ENCODE results near the gene P2RY12. TPM values are rescaled to one million over a fixed set of nuclear protein-coding genes. Genes with fewer than 3 reads are reported as not detected.

Gene P2RY12
- total and polyA plus RNA-seq, 2 of the 4 experiments (the other 2 are of a cell fraction), result not detected

DNA sequence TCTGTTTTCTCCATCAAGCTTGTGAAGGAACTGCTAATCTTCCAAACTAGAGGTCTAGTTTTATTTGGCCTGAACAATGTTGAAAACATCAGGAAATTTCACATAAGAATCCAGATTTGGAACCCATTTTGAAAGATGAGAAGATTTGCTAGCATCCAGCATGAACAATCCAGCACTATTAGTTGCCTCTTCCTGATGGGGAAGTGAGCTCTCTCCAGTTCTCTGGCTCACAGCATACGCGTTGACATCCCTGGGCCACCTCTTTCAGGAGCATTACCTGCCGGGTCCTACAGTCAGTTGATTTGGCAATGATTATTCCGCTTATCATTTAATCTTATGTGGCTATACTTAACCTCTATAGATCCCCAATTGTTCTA, 78.8 kb downstream of the P2RY12 start:
- no peak overlapping the region for H2AFZ ChIP-seq (replicated peaks; ENCODE audit: low read length, poor library complexity)
- H3K4me1 ChIP-seq (ENCODE audit: control insufficient read depth, insufficient read depth, low read length), result peaks cover 13% of the 10 kb centered on the region
- H2AK9ac ChIP-seq (replicated peaks; ENCODE audit: low read depth, low read length, poor library complexity), result no peak overlapping the region
- 0 out of 2 replicates have a peak overlapping the region, but pooled peaks have one; percentile 46 for H4K5ac ChIP-seq (ENCODE audit: low read depth, low read length)
- no peaks in the 10 kb centered on the region for H3K9me3 ChIP-seq (ENCODE audit: control insufficient read depth, insufficient read depth, low read length)
- H2BK120ac ChIP-seq (ENCODE audit: low read depth, low read length), result peak overlapping the region; percentile 83
- H3K27ac ChIP-seq (ENCODE audit: insufficient read depth, low read length), result peak overlapping the region; percentile 44; the same call in 1 of the 2 replicates
- H3K14ac ChIP-seq (replicated peaks; ENCODE audit: low read depth, low read length), result no peak overlapping the region
- peak overlapping the region; percentile 79 for H2BK20ac ChIP-seq (ENCODE audit: low read depth, low read length)
- no CpG with 5 or more reads among the region's 4 CpGs for WGBS, 2 experiments (ENCODE audit: extremely low coverage in 2 of 2, insufficient read length in 1 of 2)
- H4K8ac ChIP-seq (ENCODE audit: low read depth in 2 of 2, low read length in 2 of 2), result peak overlapping the region; percentile 19 to 26; a peak in 2 of 4 replicates
- peaks cover 3% of the 10 kb centered on the region; the same call in 1 of the 2 replicates for H3K9me1 ChIP-seq (ENCODE audit: insufficient read depth, low read length)
- ChIA-PET CTCF (no interaction called here), POLR2A (ENCODE audit: unreplicated experiment) (no interaction called here)
- H3K4ac ChIP-seq (ENCODE audit: low read depth, low read length), result peak overlapping the region; percentile 62
- intact Hi-C loops (cut with micrococcal nuclease), result no loop called here
- no peaks in the 10 kb centered on the region for H3K36me3 ChIP-seq (ENCODE audit: control insufficient read depth, insufficient read depth, low read length)
- H3K4me3 ChIP-seq (ENCODE audit: insufficient read depth, low read depth, low read length), result no peak overlapping the region
- TF ChIP-seq MAZ (IDR thresholded peaks at IDR 0.05; ENCODE audit: borderline replicate concordance, low read depth, low read length), result no peak
- TF ChIP-seq, protein P1, sequence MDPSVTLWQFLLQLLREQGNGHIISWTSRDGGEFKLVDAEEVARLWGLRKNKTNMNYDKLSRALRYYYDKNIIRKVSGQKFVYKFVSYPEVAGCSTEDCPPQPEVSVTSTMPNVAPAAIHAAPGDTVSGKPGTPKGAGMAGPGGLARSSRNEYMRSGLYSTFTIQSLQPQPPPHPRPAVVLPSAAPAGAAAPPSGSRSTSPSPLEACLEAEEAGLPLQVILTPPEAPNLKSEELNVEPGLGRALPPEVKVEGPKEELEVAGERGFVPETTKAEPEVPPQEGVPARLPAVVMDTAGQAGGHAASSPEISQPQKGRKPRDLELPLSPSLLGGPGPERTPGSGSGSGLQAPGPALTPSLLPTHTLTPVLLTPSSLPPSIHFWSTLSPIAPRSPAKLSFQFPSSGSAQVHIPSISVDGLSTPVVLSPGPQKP (IDR thresholded peaks at IDR 0.05; ENCODE audit: borderline replicate concordance, low read depth, low read length), result no peak
- no peak overlapping the region for H3K9ac ChIP-seq (ENCODE audit: low read depth, low read length)
- BruUV-seq (replicated peaks), result no TSS peak
- H4K91ac ChIP-seq (ENCODE audit: insufficient read depth, low read depth, low read length), result peak overlapping the region; percentile 41; the same call in 1 of the 2 replicates
- no peaks in the 10 kb centered on the region for H3K27me3 ChIP-seq (ENCODE audit: control insufficient read depth, insufficient read depth, low read length)
- dilution Hi-C loops (cut with HindIII; ENCODE audit: low sequenced_read_pairs, unreplicated experiment), result no loop called here
- peak overlapping the region; percentile 1; the same call in 1 of the 2 replicates for H3K56ac ChIP-seq (ENCODE audit: extremely low read depth, insufficient read depth, low read length)
- DNase-seq (peak; percentile 41), ATAC-seq (ENCODE audit: low read depth) (no peak)
- H2BK5ac ChIP-seq (ENCODE audit: low read depth, low read length, poor library complexity, severe bottlenecking), result peak overlapping the region; percentile 57
- H3K18ac ChIP-seq (ENCODE audit: low read depth, low read length), result peak overlapping the region; percentile 71
- peak overlapping the region; percentile 37; the same call in 1 of the 2 replicates for H2AK5ac ChIP-seq (ENCODE audit: low read depth, low read length)
- H3K79me1 ChIP-seq (ENCODE audit: low read depth in 1 of 2, low read length in 2 of 2), result no peaks in the 10 kb centered on the region
- no peak overlapping the region for H3K23ac ChIP-seq (ENCODE audit: low read depth, low read length)
- no peaks in the 10 kb centered on the region for H4K20me1 ChIP-seq (ENCODE audit: insufficient read depth, low read length)
- peak overlapping the region; percentile 32; the same call in 1 of the 3 replicates for H2BK15ac ChIP-seq (ENCODE audit: low read depth, low read length)
- H3K4me2 ChIP-seq (ENCODE audit: low read depth, low read length), result peak overlapping the region; percentile 65; the same call in 1 of the 2 replicates
- in situ Hi-C loops (cut with MboI; ENCODE audit: low sequenced_read_pairs), result no loop called here
